B cell (primary cell): ENCODE results near the gene SHMT1. TPM values are rescaled to one million over a fixed set of nuclear protein-coding genes. Genes with fewer than 3 reads are reported as not detected.

Source experiments
- ATAC-seq: fragments of 200-7000 bp; cut with Tn5 transposase; one replicate; pipeline ENCODE4 v1.10.0; 2021; ENCODE audit warnings: low read depth, mild to moderate bottlenecking, moderate number of reproducible peaks, moderate library complexity
- CTCF ChIA-PET: fragments of 350-600 bp; sonication (Branson Sonifier 250); formaldehyde crosslinking; loops from one replicate; lab custom pipeline; 2021; ENCODE audit warnings: antibody characterized with exemption, inconsistent platforms; lab: Charles Lee
- POLR2A ChIA-PET: fragments of 350-600 bp; sonication (Branson Sonifier 250); formaldehyde crosslinking; loops from one replicate; lab custom pipeline; 2021; ENCODE audit warnings: antibody characterized with exemption; lab: Charles Lee
- DNase-seq: peaks from one replicate; pipeline ENCODE4 v3.0.0; 2013
- H2AFZ ChIP-seq: 2 replicates; pipeline ENCODE4 v1.6.1; 2012; ENCODE audit warnings: mild to moderate bottlenecking, low read depth, low read length; ENCODE audit not compliant: insufficient read depth, poor library complexity, severe bottlenecking
- H3K27ac ChIP-seq, 2 donors: 1 replicate in 1 of 2; 2 replicates in 1 of 2; pipeline ENCODE4 v1.5.1; 2012 to 2013; ENCODE audit warnings: low read length in 2 of 2, mild to moderate bottlenecking in 2 of 2, moderate library complexity in 1 of 2
- H3K27me3 ChIP-seq, 4 experiments: fragments of 200-600 bp in 1 of 4; sonication (generic) in 1 of 4; replicated peaks in 1 of 4; 1 replicate in 2 of 4; 2 replicates in 2 of 4; pipeline versions ENCODE4 v1.6.1 to v1.7.0; 2013 to 2016; ENCODE audit warnings: low read length in 3 of 4, mild to moderate bottlenecking in 2 of 4, mixed read lengths in 1 of 4, moderate library complexity in 1 of 4; ENCODE audit not compliant: insufficient read depth in 4 of 4, control insufficient read depth in 3 of 4; ENCODE audit errors: control extremely low read depth in 1 of 4
- H3K36me3 ChIP-seq, 2 experiments: replicated peaks in 1 of 2; 1 replicate in 1 of 2; 2 replicates in 1 of 2; pipeline versions ENCODE4 v1.6.1 to v1.7.1; 2013; ENCODE audit warnings: low read length in 1 of 2; ENCODE audit not compliant: insufficient read depth in 2 of 2, control insufficient read depth in 1 of 2; ENCODE audit errors: control extremely low read depth in 1 of 2, extremely low read depth in 1 of 2
- H3K4me1 ChIP-seq, 2 donors: fragments of 200-600 bp in 1 of 2; sonication (generic) in 1 of 2; 1 replicate in 1 of 2; 2 replicates in 1 of 2; pipeline versions ENCODE4 v1.5.1 to v1.6.1; 2013 to 2017; ENCODE audit warnings: low read length in 2 of 2; ENCODE audit not compliant: control insufficient read depth in 2 of 2, insufficient read depth in 2 of 2
- H3K4me2 ChIP-seq: replicated peaks from 2 replicates; pipeline ENCODE3; 2012; ENCODE audit warnings: mild to moderate bottlenecking, low read depth, low read length; ENCODE audit not compliant: poor library complexity, severe bottlenecking
- H3K4me3 ChIP-seq, 5 experiments: fragments of 200-600 bp in 1 of 5; sonication (generic) in 1 of 5; 1 replicate in 3 of 5; 2 replicates in 2 of 5; pipeline versions ENCODE4 v1.5.1 to v1.7.0; 2011 to 2016; ENCODE audit warnings: low read length in 4 of 5, mild to moderate bottlenecking in 4 of 5, low read depth in 2 of 5, control low read depth in 1 of 5, moderate library complexity in 1 of 5; ENCODE audit not compliant: insufficient read depth in 1 of 5; ENCODE audit errors: control extremely low read depth in 1 of 5, extremely low read depth in 1 of 5
- H3K79me2 ChIP-seq: fragments of 200-600 bp; sonication (generic); one replicate; pipeline ENCODE4 v1.6.0; 2016; ENCODE audit warnings: low read length; ENCODE audit not compliant: control insufficient read depth, insufficient read depth
- H3K9ac ChIP-seq: fragments of 200-600 bp; sonication (generic); 2 replicates; pipeline ENCODE4 v1.6.1; 2017; ENCODE audit warnings: mild to moderate bottlenecking, low read length, moderate library complexity
- H3K9me3 ChIP-seq, 3 donors: one replicate each; pipeline versions ENCODE4 v1.6.1 to v1.7.1; 2013; ENCODE audit warnings: low read length in 2 of 3; ENCODE audit not compliant: control insufficient read depth in 2 of 3, insufficient read depth in 1 of 3; ENCODE audit errors: control extremely low read depth in 1 of 3
- H4K20me1 ChIP-seq: 2 replicates; pipeline ENCODE4 v1.6.0; 2012; ENCODE audit warnings: mild to moderate bottlenecking, low read length; ENCODE audit not compliant: insufficient read depth, control insufficient read depth, poor library complexity, severe bottlenecking
- H3K27ac Mint-ChIP-seq: one replicate; pipeline ENCODE4 v1.8.0; 2021; ENCODE audit warnings: mixed read lengths
- H3K27me3 Mint-ChIP-seq: one replicate; pipeline ENCODE4 v1.8.0; 2021; ENCODE audit warnings: mixed read lengths
- H3K4me1 Mint-ChIP-seq: one replicate; pipeline ENCODE4 v1.8.0; 2021; ENCODE audit warnings: mixed read lengths
- H3K4me3 Mint-ChIP-seq: one replicate; pipeline ENCODE4 v1.8.0; 2021; ENCODE audit warnings: mixed read lengths
- H3K9me3 Mint-ChIP-seq: one replicate; pipeline ENCODE4 v1.8.0; 2022; ENCODE audit warnings: mixed read lengths; ENCODE audit not compliant: insufficient read depth
- EZH2 ChIP-seq: IDR thresholded peaks from 2 replicates; pipeline ENCODE4 v1.6.1; 2012; ENCODE audit warnings: borderline replicate concordance, low read depth, mild to moderate bottlenecking, moderate library complexity, low read length; ENCODE audit not compliant: insufficient read depth, poor library complexity, severe bottlenecking
- WGBS: methylation state at CpG from one replicate; pipeline ENCODE4 v1.1.5; 2013; ENCODE audit warnings: missing lambda C conversion rate; ENCODE audit not compliant: insufficient coverage; 5-methylcytosine and 5-hydroxymethylcytosine counted together
- intact Hi-C: fragments of 100-400 bp; cut with micrococcal nuclease; formaldehyde crosslinking; loops from one replicate; pipeline ENCODE4 v1.10.0; 2022
- polyA plus RNA-seq: library from polyadenylated mRNA; depleted of rRNA; stranded (reverse); fragments of >200 nt; gene quantifications from 2 replicates; pipeline ENCODE4 v1.2.3, GENCODE V29; 2012
- small RNA-seq: library from RNA; depleted of rRNA; stranded (forward); fragments of <200 nt; gene quantifications from one replicate; pipeline ENCODE3, GENCODE V24; 2012; ENCODE audit warnings: low replicate concordance, low read depth; ENCODE audit not compliant: insufficient read length
- total RNA-seq, 2 donors: library from RNA; stranded (reverse); fragments of 120-200 nt in 1 of 2; gene quantifications; 1 replicate in 1 of 2; 2 replicates in 1 of 2; pipeline versions ENCODE4 v1.2.3 to v1.2.4, GENCODE V29; 2013 to 2022
- TF ChIP-seq, protein P1 (sequence below): fragments of 200-600 bp; IDR thresholded peaks from one replicate; pipeline ENCODE4 v1.8.0; 2022; ENCODE audit warnings: antibody characterized with exemption, mild to moderate bottlenecking

The SHMT1 gene
- total and polyA plus RNA-seq, 2 donors (not counting 1 experiment from before 2014, with no cell fraction given), result 6.9 to 23.5 TPM

DNA sequence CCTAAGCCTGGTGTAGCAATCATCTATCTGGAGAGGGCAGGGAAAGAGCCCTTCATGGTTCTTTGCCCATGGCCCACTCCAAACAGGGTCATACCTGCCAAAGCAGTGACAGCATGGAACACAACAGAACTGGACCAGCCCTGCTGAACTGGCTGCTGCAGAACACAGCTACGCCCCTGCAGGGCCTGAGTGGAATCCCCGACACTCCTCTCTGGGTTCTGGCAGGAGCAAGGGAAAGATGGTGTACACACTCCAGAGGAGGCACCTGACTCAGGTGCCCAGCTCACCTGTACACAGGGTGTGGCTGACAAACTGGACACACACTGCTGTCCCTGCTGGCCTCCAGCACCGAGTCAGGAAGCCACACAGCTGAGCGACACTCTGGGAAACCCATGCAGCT is 83.1 kb downstream of the SHMT1 start:
- peaks cover 0 to 78% of the 10 kb centered on the region in 2 experiments for H3K36me3 ChIP-seq
- CTCF ChIA-PET, result no interaction called here
- 100% methylated on average over 4 of the region's 4 CpGs for WGBS
- no peaks in the 10 kb centered on the region for H3K79me2 ChIP-seq
- H3K9me3 ChIP-seq, result no peaks in the 10 kb centered on the region
- no peaks in the 10 kb centered on the region for H3K4me1 ChIP-seq
- Mint-ChIP-seq H3K9me3 (no peaks in the 10 kb centered on the region), H3K4me3 (no peak overlapping the region), H3K27ac (no peak overlapping the region), H3K4me1 (no peaks in the 10 kb centered on the region), H3K27me3 (no peaks in the 10 kb centered on the region)
- no peaks in the 10 kb centered on the region for H4K20me1 ChIP-seq
- TF ChIP-seq, protein P1, sequence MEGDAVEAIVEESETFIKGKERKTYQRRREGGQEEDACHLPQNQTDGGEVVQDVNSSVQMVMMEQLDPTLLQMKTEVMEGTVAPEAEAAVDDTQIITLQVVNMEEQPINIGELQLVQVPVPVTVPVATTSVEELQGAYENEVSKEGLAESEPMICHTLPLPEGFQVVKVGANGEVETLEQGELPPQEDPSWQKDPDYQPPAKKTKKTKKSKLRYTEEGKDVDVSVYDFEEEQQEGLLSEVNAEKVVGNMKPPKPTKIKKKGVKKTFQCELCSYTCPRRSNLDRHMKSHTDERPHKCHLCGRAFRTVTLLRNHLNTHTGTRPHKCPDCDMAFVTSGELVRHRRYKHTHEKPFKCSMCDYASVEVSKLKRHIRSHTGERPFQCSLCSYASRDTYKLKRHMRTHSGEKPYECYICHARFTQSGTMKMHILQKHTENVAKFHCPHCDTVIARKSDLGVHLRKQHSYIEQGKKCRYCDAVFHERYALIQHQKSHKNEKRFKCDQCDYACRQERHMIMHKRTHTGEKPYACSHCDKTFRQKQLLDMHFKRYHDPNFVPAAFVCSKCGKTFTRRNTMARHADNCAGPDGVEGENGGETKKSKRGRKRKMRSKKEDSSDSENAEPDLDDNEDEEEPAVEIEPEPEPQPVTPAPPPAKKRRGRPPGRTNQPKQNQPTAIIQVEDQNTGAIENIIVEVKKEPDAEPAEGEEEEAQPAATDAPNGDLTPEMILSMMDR, result no peak
- no peak for TF ChIP-seq EZH2
- intact Hi-C loops, result no loop called here
- POLR2A ChIA-PET, result no interaction called here
- DNase-seq (no peak), ATAC-seq (no peak)
- H3K27ac ChIP-seq, result no peak overlapping the region
- no peak overlapping the region for H3K4me2 ChIP-seq
- H3K4me3 ChIP-seq, result no peak overlapping the region
- no peak overlapping the region for H2AFZ ChIP-seq
- H3K9ac ChIP-seq, result no peak overlapping the region
- no peaks in the 10 kb centered on the region for H3K27me3 ChIP-seq

DNA sequence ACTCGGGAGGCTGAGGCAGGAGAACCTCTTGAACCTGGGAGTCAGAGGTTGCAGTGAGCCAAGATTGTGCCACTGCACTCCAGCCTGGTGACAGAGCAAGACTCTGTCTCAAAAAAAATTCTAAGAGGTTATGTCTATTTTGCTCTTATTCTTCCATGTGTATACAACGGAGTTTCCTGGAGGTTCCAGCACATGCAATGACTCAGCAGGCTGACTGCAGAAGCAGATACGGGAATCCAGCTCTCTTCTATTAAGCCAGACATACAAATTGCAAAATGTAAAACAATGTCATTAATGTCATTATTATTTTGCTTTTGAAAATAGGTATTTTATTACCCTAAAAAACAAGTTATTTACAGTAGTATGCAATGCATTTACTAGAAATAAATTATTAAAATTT is 84.5 kb downstream of the SHMT1 start:
- TF ChIP-seq, protein P1, result no peak
- TF ChIP-seq EZH2, result no peak
- CTCF ChIA-PET, result no interaction called here
- Histone ChIP-seq H3K36me3 (peaks cover 0 to 73% of the 10 kb centered on the region in 2 experiments), H3K79me2 (no peaks in the 10 kb centered on the region), H3K4me1 (no peaks in the 10 kb centered on the region), H3K9me3 (no peaks in the 10 kb centered on the region), H3K4me3 (no peak overlapping the region), H3K27me3 (no peaks in the 10 kb centered on the region), H2AFZ (no peak overlapping the region), H3K27ac (no peak overlapping the region), H3K9ac (no peak overlapping the region), H3K4me2 (no peak overlapping the region), H4K20me1 (no peaks in the 10 kb centered on the region)
- ATAC-seq, result no peak
- Mint-ChIP-seq H3K27me3 (no peaks in the 10 kb centered on the region), H3K4me1 (no peaks in the 10 kb centered on the region), H3K4me3 (no peak overlapping the region), H3K9me3 (no peaks in the 10 kb centered on the region), H3K27ac (no peak overlapping the region)
- WGBS, result 100% methylated on average over 1 of the region's 3 CpGs
- intact Hi-C loops, result no loop called here
- POLR2A ChIA-PET, result no interaction called here
- no peak for DNase-seq

Small RNA genes within 50 kb of the gene (small RNA-seq; reads per million reads assigned to genes)
- gene AL353997.5, result not detected

Other genes with a start within 250 kb of the SHMT1 start
- 103 and 104 TPM in 2 replicates for gene ALKBH5, start 179.7 kb downstream of the SHMT1 start, total RNA-seq
- gene ALKBH5, start 179.7 kb downstream of the SHMT1 start, polyA plus RNA-seq, result 63.3 and 97.4 TPM in 2 replicates
- gene LLGL1, start 137.9 kb downstream of the SHMT1 start, total RNA-seq, result 14.9 and 15.7 TPM in 2 replicates
- gene LLGL1, start 137.9 kb downstream of the SHMT1 start, polyA plus RNA-seq, result 12.3 and 15.2 TPM in 2 replicates
- 335 and 357 TPM in 2 replicates for gene FLII, start 104.8 kb downstream of the SHMT1 start, total RNA-seq
- gene FLII, start 104.8 kb downstream of the SHMT1 start, polyA plus RNA-seq, result 507 and 531 TPM in 2 replicates
- gene MIEF2, start 102.9 kb downstream of the SHMT1 start, total RNA-seq, result 16.3 and 18.7 TPM in 2 replicates
- gene MIEF2, start 102.9 kb downstream of the SHMT1 start, polyA plus RNA-seq, result 5.6 and 13.3 TPM in 2 replicates
- 55.8 and 61.7 TPM in 2 replicates for gene TOP3A, start 48.6 kb downstream of the SHMT1 start, total RNA-seq
- 13.2 and 13.4 TPM in 2 replicates for gene TOP3A, start 48.6 kb downstream of the SHMT1 start, polyA plus RNA-seq
- gene SMCR8, start 48.3 kb downstream of the SHMT1 start, total RNA-seq, result 47.3 and 48.0 TPM in 2 replicates
- gene SMCR8, start 48.3 kb downstream of the SHMT1 start, polyA plus RNA-seq, result 16.2 and 17.4 TPM in 2 replicates
- gene EVPLL, start 14.2 kb upstream of the SHMT1 start, total RNA-seq, result not detected in 2 replicates
- 0.06 TPM in 1 of 2 replicates, not detected in the other for gene EVPLL, start 14.2 kb upstream of the SHMT1 start, polyA plus RNA-seq
- gene LGALS9C, start 113.2 kb upstream of the SHMT1 start, total RNA-seq, result 0.44 TPM in 1 of 2 replicates, not detected in the other
- gene LGALS9C, start 113.2 kb upstream of the SHMT1 start, polyA plus RNA-seq, result 0.25 TPM in 1 of 2 replicates, not detected in the other